ENCODE measurements around the gene CCDC92B.
"Not testable (repeated sequence)": the region's sequence is repeated elsewhere in the genome, so short reads cannot be mapped to it uniquely, and the experiment has no call there.

CCDC92B gene

GRCh38 chr17:2783310-2784030, 34.0 kb upstream of the CCDC92B start:
- DNase-seq (ENCODE audit: low read depth): no peak
- TF ChIP-seq, protein P1, sequence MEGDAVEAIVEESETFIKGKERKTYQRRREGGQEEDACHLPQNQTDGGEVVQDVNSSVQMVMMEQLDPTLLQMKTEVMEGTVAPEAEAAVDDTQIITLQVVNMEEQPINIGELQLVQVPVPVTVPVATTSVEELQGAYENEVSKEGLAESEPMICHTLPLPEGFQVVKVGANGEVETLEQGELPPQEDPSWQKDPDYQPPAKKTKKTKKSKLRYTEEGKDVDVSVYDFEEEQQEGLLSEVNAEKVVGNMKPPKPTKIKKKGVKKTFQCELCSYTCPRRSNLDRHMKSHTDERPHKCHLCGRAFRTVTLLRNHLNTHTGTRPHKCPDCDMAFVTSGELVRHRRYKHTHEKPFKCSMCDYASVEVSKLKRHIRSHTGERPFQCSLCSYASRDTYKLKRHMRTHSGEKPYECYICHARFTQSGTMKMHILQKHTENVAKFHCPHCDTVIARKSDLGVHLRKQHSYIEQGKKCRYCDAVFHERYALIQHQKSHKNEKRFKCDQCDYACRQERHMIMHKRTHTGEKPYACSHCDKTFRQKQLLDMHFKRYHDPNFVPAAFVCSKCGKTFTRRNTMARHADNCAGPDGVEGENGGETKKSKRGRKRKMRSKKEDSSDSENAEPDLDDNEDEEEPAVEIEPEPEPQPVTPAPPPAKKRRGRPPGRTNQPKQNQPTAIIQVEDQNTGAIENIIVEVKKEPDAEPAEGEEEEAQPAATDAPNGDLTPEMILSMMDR (conservative IDR thresholded peaks at IDR 0.05; ENCODE audit: low read length): no peak
- H3K4me3 ChIP-seq (ENCODE audit: low read length): no peak overlapping the region

GRCh38 chr17:2782055-2782454, 32.6 kb upstream of the CCDC92B start:
- TF ChIP-seq, protein P1 (conservative IDR thresholded peaks at IDR 0.05; ENCODE audit: low read length): no peak
- DNase-seq (ENCODE audit: low read depth): no peak
- H3K4me3 ChIP-seq (ENCODE audit: low read length): no peak overlapping the region

DNA sequence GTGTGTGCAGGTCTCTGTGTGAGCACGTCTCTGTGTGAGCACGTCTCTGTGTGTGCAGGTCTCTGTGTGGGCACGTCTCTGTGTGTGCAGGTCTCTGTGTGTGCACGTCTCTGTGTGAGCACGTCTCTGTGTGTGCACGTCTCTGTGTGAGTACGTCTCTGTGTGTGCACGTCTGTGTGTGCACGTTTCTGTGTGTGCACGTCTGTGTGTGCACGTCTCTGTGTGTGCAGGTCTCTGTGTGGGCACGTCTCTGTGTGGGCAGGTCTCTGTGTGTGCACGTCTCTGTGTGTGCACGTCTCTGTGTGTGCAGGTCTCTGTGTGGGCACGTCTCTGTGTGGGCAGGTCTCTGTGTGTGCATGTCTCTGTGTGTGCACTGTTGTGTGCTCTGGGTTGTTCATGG, 32.1 kb upstream of the CCDC92B start:
- not testable (repeated sequence) for DNase-seq (ENCODE audit: low read depth); H3K4me3 ChIP-seq (ENCODE audit: low read length)

- TF ChIP-seq, protein P1 (conservative IDR thresholded peaks at IDR 0.05; ENCODE audit: low read length): no peak
- DNase-seq (ENCODE audit: low read depth): no peak
- no peak overlapping the region for H3K4me3 ChIP-seq (ENCODE audit: low read length)
Measured at GRCh38 chr17:2780931-2781454, 31.5 kb upstream of the CCDC92B start.

GRCh38 chr17:2780256-2780655, 30.8 kb upstream of the CCDC92B start:
- no peak overlapping the region for H3K4me3 ChIP-seq (ENCODE audit: low read length)
- DNase-seq (ENCODE audit: low read depth): no peak
- TF ChIP-seq, protein P1 (conservative IDR thresholded peaks at IDR 0.05; ENCODE audit: low read length): no peak

GRCh38 chr17:2779545-2779944, 30.1 kb upstream of the CCDC92B start:
- TF ChIP-seq, protein P1 (conservative IDR thresholded peaks at IDR 0.05; ENCODE audit: low read length): no peak
- no peak for DNase-seq (ENCODE audit: low read depth)
- no peak overlapping the region for H3K4me3 ChIP-seq (ENCODE audit: low read length)

- no peak for DNase-seq (ENCODE audit: low read depth)
Measured at GRCh38 chr17:2778489-2778888, 29.0 kb upstream of the CCDC92B start.

More at GRCh38 chr17:2778489-2778888, 29.0 kb upstream of the CCDC92B start:
- TF ChIP-seq, protein P1 (conservative IDR thresholded peaks at IDR 0.05; ENCODE audit: low read length): no peak
- H3K4me3 ChIP-seq (ENCODE audit: low read length): no peak overlapping the region
